HCT116 (cell line): ENCODE results near the gene COA1.

Experiments used
- CEBPB ChIP-seq: IDR thresholded peaks from 2 replicates; pipeline ENCODE4 v1.6.1; 2012; ENCODE audit warnings: low read depth
- ELF1 ChIP-seq: IDR thresholded peaks from 2 replicates; pipeline ENCODE4 v1.6.1; 2012; ENCODE audit warnings: low read depth, borderline replicate concordance
- EZH2 ChIP-seq: fragments of 200-600 bp; sonication (generic); IDR thresholded peaks from 2 replicates; pipeline ENCODE4 v1.6.1; 2017; ENCODE audit warnings: antibody characterized with exemption, mixed run types
- EZH2phosphoT487 ChIP-seq: fragments of 200-600 bp; IDR thresholded peaks from 2 replicates; pipeline ENCODE4 v1.6.1; 2018; ENCODE audit warnings: antibody characterized with exemption, borderline replicate concordance
- FOSL1 ChIP-seq: IDR thresholded peaks from 2 replicates; pipeline ENCODE4 v1.6.1; 2012; ENCODE audit warnings: low read depth
- REST ChIP-seq: IDR thresholded peaks from 2 replicates; pipeline ENCODE4 v1.6.1; 2012; ENCODE audit warnings: low read depth
- SIN3A ChIP-seq: IDR thresholded peaks from 2 replicates; pipeline ENCODE4 v1.6.1; 2012; ENCODE audit warnings: low read depth
- SP1 ChIP-seq: IDR thresholded peaks from 2 replicates; pipeline ENCODE4 v1.6.1; 2012; ENCODE audit warnings: low read depth
- SRF ChIP-seq: IDR thresholded peaks from 2 replicates; pipeline ENCODE4 v1.6.1; 2012; ENCODE audit warnings: low read depth
- YY1 ChIP-seq: IDR thresholded peaks from 2 replicates; pipeline ENCODE4 v1.6.1; 2011; ENCODE audit warnings: low read length, low read depth, moderate library complexity, mild to moderate bottlenecking; ENCODE audit not compliant: insufficient replicate concordance; ENCODE audit errors: extremely low read depth
- ZFX ChIP-seq: fragments of 450-650 bp; IDR thresholded peaks from 2 replicates; pipeline ENCODE4 v1.6.1; 2017
- ZNF274 ChIP-seq: fragments of 200-500 bp; sonication (Bioruptor generic); IDR thresholded peaks from 2 replicates; pipeline ENCODE4 v1.6.1; 2014; ENCODE audit warnings: mild to moderate bottlenecking, low read depth, low read length, inconsistent platforms
- TF ChIP-seq, protein P1 (sequence below), 3 experiments: fragments of 200-600 bp in 1 of 3; sonication (generic) in 1 of 3; IDR thresholded peaks in 2 of 3; conservative IDR thresholded peaks in 1 of 3; 2 replicates each; pipeline ENCODE4 v1.5.1; 2012 to 2017; ENCODE audit warnings: low read depth in 2 of 3, low read length in 2 of 3, antibody characterized with exemption in 1 of 3, borderline replicate concordance in 1 of 3, control low read depth in 1 of 3, mild to moderate bottlenecking in 1 of 3, mixed read lengths in 1 of 3, mixed run types in 1 of 3, moderate library complexity in 1 of 3; ENCODE audit not compliant: insufficient read depth in 1 of 3
- TF ChIP-seq, protein P2 (sequence below): IDR thresholded peaks from 2 replicates; pipeline ENCODE4 v1.6.1; 2012

DNA sequence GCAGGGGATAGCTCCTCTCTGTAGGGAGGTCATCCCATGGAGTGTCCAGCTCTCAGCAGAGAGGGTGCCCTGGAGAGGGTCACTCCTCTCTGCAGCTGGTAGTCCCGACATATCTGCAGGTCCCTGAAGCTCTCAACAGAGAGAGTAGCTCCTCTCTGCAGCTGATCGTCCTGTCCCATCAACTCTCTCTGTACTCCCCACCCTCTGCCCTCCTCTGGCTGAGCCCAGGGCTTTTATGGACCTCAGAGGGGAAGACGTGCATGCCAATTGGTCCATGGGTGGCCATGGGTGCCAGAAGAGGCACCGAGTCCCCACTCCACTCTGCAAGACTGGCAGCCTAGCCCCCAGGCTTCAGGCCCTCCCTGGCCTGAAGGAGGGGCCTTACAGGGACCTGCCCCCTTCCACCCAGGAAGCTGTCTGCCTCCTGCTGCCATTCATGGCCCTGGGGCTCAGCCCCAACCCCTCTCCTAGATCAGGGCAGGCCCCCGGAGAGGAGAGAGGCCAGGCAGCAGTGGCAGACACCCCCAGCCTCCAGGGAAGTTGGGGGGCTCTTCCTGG lies 20.1 kb upstream of the COA1 start:
- TF ChIP-seq YY1 (no peak), ELF1 (no peak), ZNF274 (no peak), REST (no peak), CEBPB (no peak), EZH2 (no peak), SRF (no peak), SP1 (no peak), EZH2phosphoT487 (no peak), SIN3A (no peak), FOSL1 (no peak), ZFX (no peak)
- TF ChIP-seq, protein P1, sequence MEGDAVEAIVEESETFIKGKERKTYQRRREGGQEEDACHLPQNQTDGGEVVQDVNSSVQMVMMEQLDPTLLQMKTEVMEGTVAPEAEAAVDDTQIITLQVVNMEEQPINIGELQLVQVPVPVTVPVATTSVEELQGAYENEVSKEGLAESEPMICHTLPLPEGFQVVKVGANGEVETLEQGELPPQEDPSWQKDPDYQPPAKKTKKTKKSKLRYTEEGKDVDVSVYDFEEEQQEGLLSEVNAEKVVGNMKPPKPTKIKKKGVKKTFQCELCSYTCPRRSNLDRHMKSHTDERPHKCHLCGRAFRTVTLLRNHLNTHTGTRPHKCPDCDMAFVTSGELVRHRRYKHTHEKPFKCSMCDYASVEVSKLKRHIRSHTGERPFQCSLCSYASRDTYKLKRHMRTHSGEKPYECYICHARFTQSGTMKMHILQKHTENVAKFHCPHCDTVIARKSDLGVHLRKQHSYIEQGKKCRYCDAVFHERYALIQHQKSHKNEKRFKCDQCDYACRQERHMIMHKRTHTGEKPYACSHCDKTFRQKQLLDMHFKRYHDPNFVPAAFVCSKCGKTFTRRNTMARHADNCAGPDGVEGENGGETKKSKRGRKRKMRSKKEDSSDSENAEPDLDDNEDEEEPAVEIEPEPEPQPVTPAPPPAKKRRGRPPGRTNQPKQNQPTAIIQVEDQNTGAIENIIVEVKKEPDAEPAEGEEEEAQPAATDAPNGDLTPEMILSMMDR (IDR thresholded peaks at IDR 0.05 in 2 of 3, conservative IDR thresholded peaks at IDR 0.05 in 1 of 3; ENCODE audit: borderline replicate concordance in 1 of 3, insufficient read depth in 1 of 3, low read depth in 2 of 3, low read length in 2 of 3): no peak
- TF ChIP-seq, protein P2, sequence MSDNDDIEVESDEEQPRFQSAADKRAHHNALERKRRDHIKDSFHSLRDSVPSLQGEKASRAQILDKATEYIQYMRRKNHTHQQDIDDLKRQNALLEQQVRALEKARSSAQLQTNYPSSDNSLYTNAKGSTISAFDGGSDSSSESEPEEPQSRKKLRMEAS: no peak
